HG03060 (cell line): Measurements from ENCODE around the gene NINL.
"Not testable (repeated sequence)": the region's sequence is repeated elsewhere in the genome, so short reads cannot be mapped to it uniquely, and the experiment has no call there.

Source experiments
- ATAC-seq: cut with Tn5 transposase; IDR thresholded peaks from one replicate; pipeline ENCODE4 v1.9.1; 2021; ENCODE audit warnings: low read depth, moderate number of reproducible peaks; ENCODE audit not compliant: unreplicated experiment

The NINL gene

DNA sequence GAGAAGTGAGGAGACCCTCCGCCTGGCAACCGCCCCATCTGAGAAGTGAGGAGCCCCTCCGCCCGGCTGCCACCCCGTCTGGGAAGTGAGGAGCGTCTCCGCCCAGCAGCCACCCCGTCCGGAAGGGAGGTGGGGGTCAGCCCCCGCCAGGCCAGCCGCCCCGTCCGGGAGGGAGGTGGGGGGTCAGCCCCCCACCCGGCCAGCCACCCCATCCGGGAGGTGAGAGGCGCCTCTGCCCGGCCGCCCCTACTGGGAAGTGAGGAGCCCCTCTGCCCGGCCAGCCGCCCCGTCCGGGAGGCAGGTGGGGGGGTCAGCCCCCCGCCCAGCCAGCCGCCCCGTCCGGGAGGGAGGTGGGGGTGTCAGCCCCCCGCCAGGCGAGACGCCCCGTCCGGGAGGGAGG is 23.6 kb downstream of the NINL start:
- ATAC-seq: not testable (repeated sequence)

- no peak for ATAC-seq
Measured at GRCh38 chr20:25553819-25554296, 31.5 kb downstream of the NINL start.

- no peak for ATAC-seq
Measured at GRCh38 chr20:25552977-25553376, 32.4 kb downstream of the NINL start.

GRCh38 chr20:25551413-25552215 is 33.7 kb downstream of the NINL start:
- no peak for ATAC-seq

DNA sequence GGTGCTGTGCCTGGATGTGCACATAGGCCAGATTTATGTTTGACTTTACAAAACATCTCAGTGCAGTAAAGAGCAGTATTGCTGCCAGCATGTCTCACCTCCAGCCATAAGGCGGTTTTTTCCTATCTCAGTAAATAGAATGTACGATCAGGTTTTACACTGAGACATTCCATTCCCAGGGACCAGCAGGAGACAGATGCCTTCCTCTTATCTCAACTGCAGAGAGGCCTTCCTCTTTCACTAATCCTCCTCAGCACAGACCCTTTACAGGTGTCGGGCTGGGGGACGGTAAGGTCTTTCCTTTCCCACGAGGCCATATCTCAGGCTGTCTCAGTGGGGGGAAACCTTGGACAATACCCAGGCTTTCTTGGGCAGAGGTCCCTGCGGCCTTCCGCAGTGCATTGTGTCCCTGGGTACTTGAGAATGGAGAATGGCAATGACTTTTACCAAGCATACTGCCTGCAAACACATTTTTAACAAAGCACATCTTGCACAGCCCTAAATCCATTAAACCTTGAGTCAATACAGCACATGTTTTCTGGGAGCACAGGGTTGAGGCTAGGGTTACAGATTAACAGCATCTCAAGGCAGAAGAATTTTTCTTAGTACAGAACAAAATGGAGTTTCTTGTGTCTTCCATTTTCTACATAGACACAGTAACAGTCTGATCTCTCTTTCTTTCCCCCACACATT is 34.5 kb downstream of the NINL start:
- ATAC-seq: not testable (repeated sequence)

GRCh38 chr20:25549843-25550477 is 35.4 kb downstream of the NINL start:
- no peak for ATAC-seq

- ATAC-seq: no peak
Measured at GRCh38 chr20:25549172-25549773, 36.1 kb downstream of the NINL start.

- no peak for ATAC-seq
Measured at GRCh38 chr20:25548613-25549086, 36.7 kb downstream of the NINL start.

DNA sequence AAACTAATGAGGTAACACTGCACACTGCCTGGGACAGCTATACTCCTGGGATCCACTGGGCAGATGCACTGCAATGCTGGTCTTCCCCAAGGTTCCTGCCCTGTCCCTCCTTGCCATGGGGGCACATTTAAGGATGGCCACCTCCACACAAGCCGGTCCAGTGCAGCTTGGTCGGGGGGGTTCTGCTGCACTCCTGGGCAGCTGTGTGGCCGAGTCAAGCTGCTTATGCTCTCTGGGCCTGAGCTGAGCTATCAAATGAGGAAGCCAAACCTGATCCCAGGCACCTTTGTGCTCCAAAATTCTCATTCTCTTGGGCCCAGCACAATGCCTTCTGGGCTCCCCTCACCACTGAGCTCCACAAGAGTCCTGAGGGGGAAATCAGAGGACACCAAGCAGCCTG is 37.3 kb downstream of the NINL start:
- ATAC-seq: no peak

DNA sequence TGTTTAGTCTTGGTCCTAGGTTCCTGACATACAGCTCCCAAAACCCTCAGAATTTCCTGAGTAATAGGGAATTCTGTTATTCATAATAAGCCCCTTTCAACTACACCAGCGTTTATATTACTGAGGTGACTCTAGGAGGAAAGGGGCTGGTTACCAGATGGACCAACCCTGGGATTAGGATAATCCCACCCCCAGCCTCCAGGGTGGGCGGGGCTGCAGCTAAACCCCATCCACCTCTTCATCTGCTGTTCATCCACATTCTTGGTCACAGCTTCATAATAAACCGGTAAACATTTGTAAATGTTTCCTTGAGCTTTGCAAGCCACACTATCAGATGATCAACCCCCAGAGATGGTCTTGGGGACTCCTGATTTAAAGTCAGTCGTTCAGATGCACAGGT is 38.3 kb downstream of the NINL start:
- no peak for ATAC-seq

GRCh38 chr20:25546048-25546447 is 39.3 kb downstream of the NINL start:
- no peak for ATAC-seq

DNA sequence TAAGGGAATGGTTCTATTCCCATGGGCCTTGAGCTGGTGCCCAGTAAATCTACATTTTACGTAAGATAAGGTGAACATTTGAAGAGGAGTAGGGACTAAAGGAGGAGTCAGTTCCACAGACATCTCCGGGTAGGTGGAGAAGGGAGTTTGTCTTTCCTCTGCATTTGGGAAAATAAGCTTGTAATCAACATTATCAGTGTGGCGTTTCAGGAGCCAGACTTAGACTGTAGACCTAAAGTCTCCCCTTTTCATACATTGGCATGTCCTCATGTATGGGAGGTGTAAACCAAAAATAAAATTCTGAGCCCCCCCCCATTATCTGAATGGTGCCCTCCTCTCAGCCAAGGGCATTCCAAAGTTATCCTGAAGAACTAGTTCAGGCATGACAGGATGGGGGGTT is 40.2 kb downstream of the NINL start:
- ATAC-seq: no peak

DNA sequence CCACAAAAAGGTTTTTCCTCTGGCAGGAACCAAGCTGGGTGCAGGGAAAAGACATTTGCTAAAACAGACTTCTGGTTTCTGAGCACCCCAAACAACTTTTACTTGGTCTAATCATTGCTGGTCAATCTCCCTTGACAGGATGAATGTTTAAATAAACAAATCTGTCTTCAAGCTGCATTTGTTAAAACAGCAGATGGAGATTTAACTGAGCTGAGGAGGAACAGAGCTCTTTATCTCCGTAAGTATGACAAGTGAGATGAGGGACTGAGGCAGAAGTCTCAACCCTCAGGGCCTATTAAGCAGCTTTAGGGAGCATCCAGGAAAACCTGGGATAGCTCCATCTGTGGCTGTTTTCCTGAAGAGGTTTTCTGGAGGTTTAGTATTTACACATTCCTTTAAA is 40.6 kb downstream of the NINL start:
- no peak for ATAC-seq

- no peak for ATAC-seq
Measured at GRCh38 chr20:25544311-25544710, 41.0 kb downstream of the NINL start.

GRCh38 chr20:25543068-25543467 is 42.3 kb downstream of the NINL start:
- ATAC-seq: no peak

DNA sequence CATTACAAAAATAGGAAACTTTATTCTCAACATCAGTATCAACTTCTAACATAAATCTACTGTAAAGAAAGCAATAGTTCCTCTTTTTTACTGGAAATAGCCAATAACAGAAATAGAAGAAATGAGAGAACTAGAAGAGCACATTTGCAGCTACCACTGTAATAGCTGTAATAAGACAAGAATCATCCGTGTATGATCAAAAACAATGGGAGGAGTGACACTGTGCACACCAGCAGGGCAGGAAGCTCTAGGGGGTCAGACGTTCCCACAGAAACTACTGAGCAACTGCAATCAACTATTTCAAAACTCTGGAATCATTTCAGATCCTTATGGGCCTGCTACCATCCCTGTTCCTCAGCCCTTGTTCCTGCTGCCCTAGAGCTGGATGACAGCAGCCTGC is 43.7 kb downstream of the NINL start:
- no peak for ATAC-seq

- no peak for ATAC-seq
Measured at GRCh38 chr20:25539742-25540672, 45.3 kb downstream of the NINL start.

GRCh38 chr20:25538838-25539665 is 46.3 kb downstream of the NINL start:
- no peak for ATAC-seq

DNA sequence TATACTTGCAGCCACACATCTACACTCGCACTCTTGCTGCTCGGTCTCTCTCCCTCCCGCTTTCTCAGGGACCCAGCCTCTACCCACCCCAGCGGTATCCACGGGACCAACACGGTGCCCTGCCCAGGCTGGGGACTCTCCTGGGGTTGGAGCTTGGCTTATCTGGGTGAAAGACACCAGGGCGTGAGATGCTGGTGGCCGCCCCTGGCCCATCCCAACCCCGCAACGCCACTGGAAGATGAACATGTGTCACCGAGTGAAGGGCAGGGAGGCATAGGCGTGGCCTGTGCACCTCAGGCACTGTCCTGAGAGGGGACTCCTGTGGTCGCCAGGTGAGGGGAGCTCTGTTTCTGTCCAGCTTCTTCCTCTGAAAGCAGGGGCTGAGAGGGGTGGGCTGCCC is 47.4 kb downstream of the NINL start:
- ATAC-seq: no peak
